Measurements from ENCODE around the gene BSPRY.

The BSPRY gene

GRCh38 chr9:113302792-113303418, 46.4 kb upstream of the BSPRY start, which contains the start of gene RNF183:
Gene RNF183, minus strand, starts transcription at chr9:113303376. Its CDS starts 5,192 bp downstream, at chr9:113298184.
- H3K9me2 ChIP-seq (replicated peaks; ENCODE audit: low read depth, low read length): no peaks in the 10 kb centered on the region
- no peak within 1 kb of the TSS for H3K4me2 ChIP-seq (ENCODE audit: low read depth, low read length, poor library complexity, severe bottlenecking)
- no peaks in the 10 kb centered on the region for H3K9me3 ChIP-seq (ENCODE audit: insufficient read depth, low read depth, low read length)
- no peaks in the 10 kb centered on the region for H3K27me3 ChIP-seq (ENCODE audit: insufficient read depth, low read length, poor library complexity, severe bottlenecking)
- H3F3A ChIP-seq (ENCODE audit: low read depth): no peaks in the 10 kb centered on the region
- H3K9ac ChIP-seq (ENCODE audit: low read depth, low read length, poor library complexity, severe bottlenecking): no peak within 1 kb of the TSS
- TF ChIP-seq CTCF (conservative IDR thresholded peaks at IDR 0.05; ENCODE audit: low read length) (no peak), EZH2phosphoT487 (IDR thresholded peaks at IDR 0.05; ENCODE audit: borderline replicate concordance) (no peak)
- H3K4me3 ChIP-seq (ENCODE audit: low read length, poor library complexity, severe bottlenecking): no peak within 1 kb of the TSS
- no peaks in the 10 kb centered on the region for H3K36me3 ChIP-seq (ENCODE audit: insufficient read depth, low read length)
- H4K20me1 ChIP-seq (ENCODE audit: insufficient read depth, low read length, poor library complexity, severe bottlenecking): no peaks in the 10 kb centered on the region
- H3K79me2 ChIP-seq (ENCODE audit: insufficient read depth, low read length): no peaks in the 10 kb centered on the region
- H2AFZ ChIP-seq (ENCODE audit: low read length): no peak within 1 kb of the TSS
- H3K4me1 ChIP-seq (ENCODE audit: insufficient read depth, low read length, poor library complexity, severe bottlenecking): no peaks in the 10 kb centered on the region

- H3K9me2 ChIP-seq (replicated peaks; ENCODE audit: low read depth, low read length): no peaks in the 10 kb centered on the region
- H3K4me2 ChIP-seq (ENCODE audit: low read depth, low read length, poor library complexity, severe bottlenecking): no peak overlapping the region
- TF ChIP-seq CTCF (conservative IDR thresholded peaks at IDR 0.05; ENCODE audit: low read length) (no peak), EZH2phosphoT487 (IDR thresholded peaks at IDR 0.05; ENCODE audit: borderline replicate concordance) (no peak)
- H3K36me3 ChIP-seq (ENCODE audit: insufficient read depth, low read length): no peaks in the 10 kb centered on the region
- H3K9me3 ChIP-seq (ENCODE audit: insufficient read depth, low read depth, low read length): no peaks in the 10 kb centered on the region
- H3K79me2 ChIP-seq (ENCODE audit: insufficient read depth, low read length): no peaks in the 10 kb centered on the region
- no peaks in the 10 kb centered on the region for H3K27me3 ChIP-seq (ENCODE audit: insufficient read depth, low read length, poor library complexity, severe bottlenecking)
- H3F3A ChIP-seq (ENCODE audit: low read depth): no peaks in the 10 kb centered on the region
- H2AFZ ChIP-seq (ENCODE audit: low read length): no peak overlapping the region
- H3K4me3 ChIP-seq (ENCODE audit: low read length, poor library complexity, severe bottlenecking): no peak overlapping the region
- no peaks in the 10 kb centered on the region for H3K4me1 ChIP-seq (ENCODE audit: insufficient read depth, low read length, poor library complexity, severe bottlenecking)
- H4K20me1 ChIP-seq (ENCODE audit: insufficient read depth, low read length, poor library complexity, severe bottlenecking): no peaks in the 10 kb centered on the region
- no peak overlapping the region for H3K9ac ChIP-seq (ENCODE audit: low read depth, low read length, poor library complexity, severe bottlenecking)
Measured at GRCh38 chr9:113306566-113306965, 42.8 kb upstream of the BSPRY start.

GRCh38 chr9:113307396-113307975, 41.9 kb upstream of the BSPRY start:
- Histone ChIP-seq H4K20me1 (ENCODE audit: insufficient read depth, low read length, poor library complexity, severe bottlenecking) (no peaks in the 10 kb centered on the region), H3K4me2 (ENCODE audit: low read depth, low read length, poor library complexity, severe bottlenecking) (no peak overlapping the region), H3K9me3 (ENCODE audit: insufficient read depth, low read depth, low read length) (no peaks in the 10 kb centered on the region), H3K9ac (ENCODE audit: low read depth, low read length, poor library complexity, severe bottlenecking) (no peak overlapping the region), H3K4me1 (ENCODE audit: insufficient read depth, low read length, poor library complexity, severe bottlenecking) (no peaks in the 10 kb centered on the region), H3K27me3 (ENCODE audit: insufficient read depth, low read length, poor library complexity, severe bottlenecking) (no peaks in the 10 kb centered on the region), H3K36me3 (ENCODE audit: insufficient read depth, low read length) (no peaks in the 10 kb centered on the region), H3F3A (ENCODE audit: low read depth) (no peaks in the 10 kb centered on the region), H3K9me2 (replicated peaks; ENCODE audit: low read depth, low read length) (no peaks in the 10 kb centered on the region), H3K4me3 (ENCODE audit: low read length, poor library complexity, severe bottlenecking) (no peak overlapping the region), H3K79me2 (ENCODE audit: insufficient read depth, low read length) (no peaks in the 10 kb centered on the region), H2AFZ (ENCODE audit: low read length) (no peak overlapping the region)
- TF ChIP-seq CTCF (conservative IDR thresholded peaks at IDR 0.05; ENCODE audit: low read length) (no peak), EZH2phosphoT487 (IDR thresholded peaks at IDR 0.05; ENCODE audit: borderline replicate concordance) (no peak)

Data from Loucy (cell line).